ENCODE data around the gene CFAP97. TPM values are rescaled to one million over a fixed set of nuclear protein-coding genes. Genes with fewer than 3 reads are reported as not detected.

Gene CFAP97
- total and polyA plus RNA-seq, 9 of the 15 experiments (the other 6 are each of a cell fraction or from before 2014, with no cell fraction given) = 17.3 to 57.8 (median 44.4) TPM

- TF ChIP-seq MNT (conservative IDR thresholded peaks at IDR 0.05) (peak; percentile 92 to 96), MED1 (CRISPR knock-in tag; IDR thresholded peaks at IDR 0.05; ENCODE audit: borderline replicate concordance) (no peak), RCOR1 (IDR thresholded peaks at IDR 0.05; ENCODE audit: borderline replicate concordance in 1 of 2, low read depth in 2 of 2, low read length in 2 of 2) (peak in 1 of 2 experiments; percentile 70; a peak in 2 of 4 replicates), RAD51 (IDR thresholded peaks at IDR 0.05; ENCODE audit: borderline replicate concordance, low read depth) (0 out of 2 replicates have a peak, but pooled peaks have one; percentile 26), CHAMP1 (IDR thresholded peaks at IDR 0.05) (peak; percentile 79; the same call in 1 of the 2 replicates), SUPT5H (IDR thresholded peaks at IDR 0.05) (peak; percentile 49; the same call in 1 of the 2 replicates), COPS2 (conservative IDR thresholded peaks at IDR 0.05) (no peak), ESRRB (CRISPR knock-in tag; IDR thresholded peaks at IDR 0.05; ENCODE audit: borderline replicate concordance) (no peak), MGA (IDR thresholded peaks at IDR 0.05) (peak; percentile 92), CTBP1 (IDR thresholded peaks at IDR 0.05; ENCODE audit: borderline replicate concordance) (peak; percentile 53; the same call in 1 of the 2 replicates), TFAP4 (CRISPR knock-in tag; IDR thresholded peaks at IDR 0.05; ENCODE audit: borderline replicate concordance) (peak; percentile 96)
Observed at GRCh38 chr4:185115827-185116232, 88.0 kb downstream of the CFAP97 start (continued).
